SK-N-SH (cell line): ENCODE results near the gene DOCK4. TPM values are rescaled to one million over a fixed set of nuclear protein-coding genes. Genes with fewer than 3 reads are reported as not detected.

Experiments used
- CTCF ChIA-PET: fragments of 300-600, 350-600 bp; formaldehyde crosslinking; extraction: SDS; loops from one replicate; lab custom pipeline; 2021; lab: Yijun Ruan, JAX
- POLR2A ChIA-PET: fragments of 350-600 bp; sonication (Branson Sonifier 250); formaldehyde crosslinking; extraction: SDS; loops from one replicate; lab custom pipeline; 2020; ENCODE audit warnings: antibody characterized with exemption, inconsistent platforms; lab: Yijun Ruan, JAX
- DNase-seq: peaks from one replicate; pipeline ENCODE4 v3.0.0; 2012
- H2AFZ ChIP-seq: fragments of 200-600 bp; sonication (generic); 2 replicates; pipeline ENCODE4 v1.8.1; 2016; ENCODE audit warnings: antibody characterized with exemption, mild to moderate bottlenecking, low read depth
- H3F3A ChIP-seq: fragments of 200-600 bp; sonication (generic); replicated peaks from 2 replicates; pipeline ENCODE3; 2016; ENCODE audit warnings: antibody characterized with exemption, mild to moderate bottlenecking; ENCODE audit not compliant: insufficient read depth
- H3K27ac ChIP-seq, 2 experiments: fragments of 200-500 bp in 1 of 2; fragments of 200-600 bp in 1 of 2; sonication (Bioruptor generic) in 1 of 2; sonication (generic), shearing (Covaris generic) in 1 of 2; 2 replicates each; pipeline versions ENCODE4 v1.5.1 to v1.6.1; 2014 to 2016; ENCODE audit warnings: low read depth in 2 of 2, inconsistent platforms in 1 of 2, low read length in 1 of 2, mild to moderate bottlenecking in 1 of 2, mixed read lengths in 1 of 2
- H3K27me3 ChIP-seq: fragments of 200-600 bp; sonication (generic), shearing (Covaris generic); 2 replicates; pipeline ENCODE4 v1.6.1; 2016; ENCODE audit warnings: mixed run types; ENCODE audit not compliant: insufficient read depth
- H3K36me3 ChIP-seq, 2 experiments: fragments of 200-500 bp in 1 of 2; fragments of 200-600 bp in 1 of 2; sonication (Bioruptor generic) in 1 of 2; sonication (generic) in 1 of 2; replicated peaks in 1 of 2; 2 replicates each; pipeline versions ENCODE3 to v1.5.1; 2014 to 2016; ENCODE audit warnings: low read length in 1 of 2, mild to moderate bottlenecking in 1 of 2; ENCODE audit not compliant: insufficient read depth in 2 of 2, control insufficient read depth in 1 of 2
- H3K4me1 ChIP-seq, 2 experiments: fragments of 200-500 bp in 1 of 2; fragments of 200-600 bp in 1 of 2; sonication (Bioruptor generic) in 1 of 2; sonication (generic), shearing (Covaris generic) in 1 of 2; 2 replicates each; pipeline versions ENCODE4 v1.5.1 to v1.6.1; 2014 to 2016; ENCODE audit warnings: low read depth in 1 of 2, low read length in 1 of 2, mixed run types in 1 of 2; ENCODE audit not compliant: insufficient read depth in 2 of 2, control insufficient read depth in 1 of 2
- H3K4me2 ChIP-seq: fragments of 200-600 bp; sonication (generic), shearing (Covaris generic); 2 replicates; pipeline ENCODE4 v1.6.1; 2017; ENCODE audit warnings: mixed run types
- H3K4me3 ChIP-seq, 2 experiments: fragments of 200-500 bp in 1 of 2; fragments of 200-600 bp in 1 of 2; sonication (Bioruptor generic) in 1 of 2; sonication (generic), shearing (Covaris generic) in 1 of 2; 2 replicates each; pipeline versions ENCODE4 v1.5.1 to v1.8.1; 2014 to 2016; ENCODE audit warnings: low read depth in 2 of 2, inconsistent platforms in 1 of 2, low read length in 1 of 2, mild to moderate bottlenecking in 1 of 2, mixed read lengths in 1 of 2, moderate library complexity in 1 of 2
- H3K79me2 ChIP-seq: fragments of 200-600 bp; sonication (generic); 2 replicates; pipeline ENCODE4 v1.8.1; 2017; ENCODE audit warnings: mild to moderate bottlenecking; ENCODE audit not compliant: insufficient read depth
- H3K9ac ChIP-seq: fragments of 200-600 bp; sonication (generic); 2 replicates; pipeline ENCODE4 v1.6.1; 2017; ENCODE audit warnings: mixed run types
- H3K9me2 ChIP-seq: fragments of 200-600 bp; sonication (generic); 2 replicates; pipeline ENCODE4 v1.6.1; 2017; ENCODE audit warnings: mixed run types
- H3K9me3 ChIP-seq: fragments of 200-600 bp; sonication (generic); 2 replicates; pipeline ENCODE4 v1.6.1; 2017; ENCODE audit warnings: mixed run types, mild to moderate bottlenecking, moderate library complexity
- H4K20me1 ChIP-seq: fragments of 200-600 bp; sonication (generic); 2 replicates; pipeline ENCODE4 v1.6.1; 2017; ENCODE audit warnings: mild to moderate bottlenecking, mixed run types; ENCODE audit not compliant: insufficient read depth
- CHD2 ChIP-seq: fragments of 150-350 bp; IDR thresholded peaks from 2 replicates; pipeline ENCODE4 v1.6.1; 2018; ENCODE audit warnings: low read length; ENCODE audit not compliant: partially characterized antibody
- ELF1 ChIP-seq: IDR thresholded peaks from 2 replicates; pipeline ENCODE4 v1.4.0; 2012
- FOSL2 ChIP-seq: IDR thresholded peaks from 2 replicates; pipeline ENCODE4 v1.4.0; 2012; ENCODE audit warnings: low read depth, mild to moderate bottlenecking, moderate library complexity, borderline replicate concordance
- GABPA ChIP-seq: IDR thresholded peaks from 2 replicates; pipeline ENCODE4 v1.4.0; 2012; ENCODE audit warnings: low read depth, mild to moderate bottlenecking
- IRF3 ChIP-seq: fragments of 150-350 bp; IDR thresholded peaks from 2 replicates; pipeline ENCODE4 v1.6.1; 2016; ENCODE audit warnings: mild to moderate bottlenecking, low read depth, low read length
- MAX ChIP-seq: IDR thresholded peaks from 2 replicates; pipeline ENCODE4 v1.4.0; 2012; ENCODE audit warnings: low read depth
- MEF2A ChIP-seq: IDR thresholded peaks from 2 replicates; pipeline ENCODE4 v1.4.0; 2012; ENCODE audit warnings: low read depth, borderline replicate concordance
- MXI1 ChIP-seq: IDR thresholded peaks from 2 replicates; pipeline ENCODE4 v1.6.1; 2012; ENCODE audit warnings: mild to moderate bottlenecking, low read depth, low read length, improper control_type of control experiment
- NFIC ChIP-seq: IDR thresholded peaks from 2 replicates; pipeline ENCODE4 v1.4.0; 2012; ENCODE audit warnings: borderline replicate concordance
- NRF1 ChIP-seq: IDR thresholded peaks from 2 replicates; pipeline ENCODE4 v1.6.1; 2012; ENCODE audit warnings: low read depth, mild to moderate bottlenecking, low read length
- RCOR1 ChIP-seq: fragments of 150-350 bp; IDR thresholded peaks from 2 replicates; pipeline ENCODE4 v1.6.1; 2017; ENCODE audit warnings: antibody characterized with exemption, low read length
- REST ChIP-seq: IDR thresholded peaks from 2 replicates; pipeline ENCODE4 v1.6.1; 2012; ENCODE audit warnings: mild to moderate bottlenecking, low read depth, low read length, moderate library complexity
- TAF1 ChIP-seq: IDR thresholded peaks from 2 replicates; pipeline ENCODE4 v1.6.1; 2012; ENCODE audit warnings: low read depth, mild to moderate bottlenecking, low read length, moderate library complexity, borderline replicate concordance
- TCF12 ChIP-seq: IDR thresholded peaks from 2 replicates; pipeline ENCODE4 v1.4.0; 2012
- USF2 ChIP-seq: fragments of 150-350 bp; IDR thresholded peaks from 2 replicates; pipeline ENCODE4 v1.6.1; 2017; ENCODE audit warnings: antibody characterized with exemption, low read length, low read depth, borderline replicate concordance
- ZBTB33 ChIP-seq: IDR thresholded peaks from 2 replicates; pipeline ENCODE4 v1.4.0; 2012; ENCODE audit warnings: low read depth, borderline replicate concordance
- WGBS: methylation state at CpG from one replicate; pipeline ENCODE4 v1.1.6; 2017; ENCODE audit warnings: low lambda C conversion rate; 5-methylcytosine and 5-hydroxymethylcytosine counted together
- polyA plus RNA-seq, 3 experiments: library from polyadenylated mRNA; depleted of rRNA; stranded (reverse); fragments of >200 nt; gene quantifications; 2 replicates each; pipeline ENCODE4 v1.2.3, GENCODE V29; 2012

The DOCK4 gene
- polyA plus RNA-seq, 1 of the 3 experiments (the other 2 are of a cell fraction), result 8.5 TPM

GRCh38 chr7:111844904-111845671 is 361.1 kb downstream of the DOCK4 start:
- Histone ChIP-seq H3K4me2 (no peak overlapping the region), H3K9me2 (no peaks in the 10 kb centered on the region), H3K79me2 (no peaks in the 10 kb centered on the region), H3K27ac (no peak overlapping the region), H3K27me3 (no peaks in the 10 kb centered on the region), H3K9me3 (no peaks in the 10 kb centered on the region), H3K36me3 (peaks cover 0 to 13% of the 10 kb centered on the region in 2 experiments), H3K4me3 (no peak overlapping the region), H3K9ac (no peak overlapping the region), H2AFZ (no peak overlapping the region), H3K4me1 (peaks cover 0 to 13% of the 10 kb centered on the region in 2 experiments; a peak in 2 of 4 replicates), H4K20me1 (no peaks in the 10 kb centered on the region), H3F3A (no peaks in the 10 kb centered on the region)
- CTCF ChIA-PET, result interaction anchor here (0.7 to 5.0 kb wide), 4 partner anchors 9 to 82 kb away, joined by 3 to 36 read pairs (median 16); no protein-coding TSS in a partner anchor
- TF ChIP-seq USF2, result no peak
- TF ChIP-seq TCF12, result no peak
- no peak for TF ChIP-seq CHD2
- no peak for TF ChIP-seq REST
- no peak for TF ChIP-seq FOSL2
- TF ChIP-seq RCOR1, result no peak
- no peak for TF ChIP-seq TAF1
- TF ChIP-seq MXI1, result no peak
- TF ChIP-seq ZBTB33, result no peak
- no peak for TF ChIP-seq MEF2A
- TF ChIP-seq NFIC, result no peak
- no peak for TF ChIP-seq MAX
- no peak for TF ChIP-seq ELF1
- TF ChIP-seq IRF3, result no peak
- no peak for TF ChIP-seq GABPA
- no peak for TF ChIP-seq NRF1
- DNase-seq, result no peak
- 86% methylated on average over 4 of the region's 4 CpGs for WGBS
- POLR2A ChIA-PET, result no interaction called here
